GM18519 (cell line): ENCODE measurements around the gene TMEM72.

ENCODE experiments used
- ATAC-seq: cut with Tn5 transposase; IDR thresholded peaks from one replicate; pipeline ENCODE4 v1.9.1; 2021; ENCODE audit warnings: mild to moderate bottlenecking, moderate library complexity; ENCODE audit not compliant: unreplicated experiment, low FRiP score

The TMEM72 gene

GRCh38 chr10:44976352-44977198 lies 65.4 kb downstream of the TMEM72 start:
- no peak for ATAC-seq

- ATAC-seq = no peak
Measured at GRCh38 chr10:44977287-44978212, 66.4 kb downstream of the TMEM72 start.

GRCh38 chr10:44978213-44978569 lies 67.1 kb downstream of the TMEM72 start:
- no peak for ATAC-seq

- no peak for ATAC-seq
Measured at GRCh38 chr10:44978570-44979280, 67.6 kb downstream of the TMEM72 start, which contains the start of gene DEPP1. DEPP1 (minus strand) TSS chr10:44978809; CDS start chr10:44978030, 779 bp downstream.

- no peak for ATAC-seq
Measured at GRCh38 chr10:44979281-44980191, 68.4 kb downstream of the TMEM72 start.

GRCh38 chr10:44980309-44981171 lies 69.4 kb downstream of the TMEM72 start:
- no peak for ATAC-seq

- ATAC-seq = peak; percentile 57
Measured at GRCh38 chr10:44981172-44982113, 70.3 kb downstream of the TMEM72 start.

- no peak for ATAC-seq
Measured at GRCh38 chr10:44982114-44982460, 71.0 kb downstream of the TMEM72 start.

GRCh38 chr10:44982496-44982895 lies 71.4 kb downstream of the TMEM72 start:
- ATAC-seq = no peak

- no peak for ATAC-seq
Measured at GRCh38 chr10:44983066-44983894, 72.1 kb downstream of the TMEM72 start.

GRCh38 chr10:44983895-44984278 lies 72.8 kb downstream of the TMEM72 start:
- no peak for ATAC-seq

GRCh38 chr10:44984671-44985101 lies 73.5 kb downstream of the TMEM72 start:
- ATAC-seq = no peak

GRCh38 chr10:44985175-44985681 lies 74.1 kb downstream of the TMEM72 start:
- no peak for ATAC-seq

GRCh38 chr10:44986179-44986578 lies 75.0 kb downstream of the TMEM72 start:
- no peak for ATAC-seq
